ENCODE results near the gene IGFL1. TPM values are rescaled to one million over a fixed set of nuclear protein-coding genes. Genes with fewer than 3 reads are reported as not detected.
"Not testable (repeated sequence)": the region's sequence is repeated elsewhere in the genome, so short reads cannot be mapped to it uniquely, and the experiment has no call there.

Gene IGFL1
- total RNA-seq (not detected), polyA plus RNA-seq (not detected)
- long read RNA-seq, donor 1, result 0 reads
- long read RNA-seq, donor 2, result 0 reads

GRCh38 chr19:46229442-46229841 lies at the start of gene IGFL1:
Gene IGFL1 (plus strand): TSS chr19:46229742. CDS start chr19:46229775, 33 bp downstream.
- DNase-seq, result no peak
- Histone ChIP-seq H3K4me3 (ENCODE audit: low read length in 2 of 2) (no peak within 1 kb of the TSS), H3K36me3 (ENCODE audit: control insufficient read depth in 1 of 2, insufficient read depth in 2 of 2, low read length in 1 of 2) (no peaks in the 10 kb centered on the region), H3K4me1 (ENCODE audit: control insufficient read depth in 1 of 2, insufficient read depth in 2 of 2, low read length in 2 of 2) (no peaks in the 10 kb centered on the region), H3K27me3 (ENCODE audit: control insufficient read depth in 1 of 2, insufficient read depth in 2 of 2, low read length in 1 of 2) (no peaks in the 10 kb centered on the region), H3K9me3 (ENCODE audit: control insufficient read depth, low read length) (no peaks in the 10 kb centered on the region), H3K27ac (ENCODE audit: low read depth in 1 of 2, low read length in 2 of 2) (no peak within 1 kb of the TSS)
- intact Hi-C loops (cut with DNase I), result no loop called here
- no peak for ATAC-seq (ENCODE audit: low FRiP score)
- 67 to 78% methylated on average over 6 of the region's 6 CpGs for WGBS, 2 donors

- no peaks in the 10 kb centered on the region for H3K9me3 ChIP-seq (ENCODE audit: control insufficient read depth, low read length)
- H3K4me3 ChIP-seq (ENCODE audit: low read length in 2 of 2), result no peak overlapping the region
- H3K36me3 ChIP-seq (ENCODE audit: control insufficient read depth in 1 of 2, insufficient read depth in 2 of 2, low read length in 1 of 2), result no peaks in the 10 kb centered on the region
- no peak for ATAC-seq (ENCODE audit: low FRiP score)
- no peaks in the 10 kb centered on the region for H3K27me3 ChIP-seq (ENCODE audit: control insufficient read depth in 1 of 2, insufficient read depth in 2 of 2, low read length in 1 of 2)
- H3K4me1 ChIP-seq (ENCODE audit: control insufficient read depth in 1 of 2, insufficient read depth in 2 of 2, low read length in 2 of 2), result no peaks in the 10 kb centered on the region
- DNase-seq, result no peak
- H3K27ac ChIP-seq (ENCODE audit: low read depth in 1 of 2, low read length in 2 of 2), result no peak overlapping the region
- WGBS, 2 donors, result 39 to 44% methylated on average over 5 of the region's 5 CpGs
- intact Hi-C loops (cut with DNase I), result no loop called here
Observed at GRCh38 chr19:46180701-46181387, 48.7 kb upstream of the IGFL1 start.

- Histone ChIP-seq H3K4me3 (ENCODE audit: low read length in 2 of 2) (no peak overlapping the region), H3K27me3 (ENCODE audit: control insufficient read depth in 1 of 2, insufficient read depth in 2 of 2, low read length in 1 of 2) (no peaks in the 10 kb centered on the region), H3K36me3 (ENCODE audit: control insufficient read depth in 1 of 2, insufficient read depth in 2 of 2, low read length in 1 of 2) (no peaks in the 10 kb centered on the region), H3K4me1 (ENCODE audit: control insufficient read depth in 1 of 2, insufficient read depth in 2 of 2, low read length in 2 of 2) (no peaks in the 10 kb centered on the region), H3K27ac (ENCODE audit: low read depth in 1 of 2, low read length in 2 of 2) (no peak overlapping the region), H3K9me3 (ENCODE audit: control insufficient read depth, low read length) (no peaks in the 10 kb centered on the region)
- WGBS, 2 donors, result 34 to 36% methylated on average over 6 of the region's 6 CpGs
- no peak for DNase-seq
- no peak for ATAC-seq (ENCODE audit: low FRiP score)
- intact Hi-C loops (cut with DNase I), result no loop called here
Observed at GRCh38 chr19:46181388-46181779, 48.2 kb upstream of the IGFL1 start.

- Histone ChIP-seq H3K27me3 (ENCODE audit: control insufficient read depth in 1 of 2, insufficient read depth in 2 of 2, low read length in 1 of 2) (no peaks in the 10 kb centered on the region), H3K36me3 (ENCODE audit: control insufficient read depth in 1 of 2, insufficient read depth in 2 of 2, low read length in 1 of 2) (no peaks in the 10 kb centered on the region), H3K4me1 (ENCODE audit: control insufficient read depth in 1 of 2, insufficient read depth in 2 of 2, low read length in 2 of 2) (no peaks in the 10 kb centered on the region), H3K27ac (ENCODE audit: low read depth in 1 of 2, low read length in 2 of 2) (no peak overlapping the region), H3K4me3 (ENCODE audit: low read length in 2 of 2) (no peak overlapping the region), H3K9me3 (ENCODE audit: control insufficient read depth, low read length) (no peaks in the 10 kb centered on the region)
- intact Hi-C loops (cut with DNase I), result no loop called here
- no peak for DNase-seq
- ATAC-seq (ENCODE audit: low FRiP score), result no peak
- WGBS, 2 donors, result 84 to 87% methylated on average over 8 of the region's 8 CpGs
Observed at GRCh38 chr19:46182476-46182875, 47.1 kb upstream of the IGFL1 start.

GRCh38 chr19:46184775-46185710 lies 44.5 kb upstream of the IGFL1 start:
- WGBS, 2 donors, result 84 to 85% methylated on average over 6 of the region's 6 CpGs
- not testable (repeated sequence) for H3K4me1 ChIP-seq (ENCODE audit: control insufficient read depth in 1 of 2, insufficient read depth in 2 of 2, low read length in 2 of 2); ATAC-seq (ENCODE audit: low FRiP score); H3K9me3 ChIP-seq (ENCODE audit: control insufficient read depth, low read length); H3K27me3 ChIP-seq (ENCODE audit: control insufficient read depth in 1 of 2, insufficient read depth in 2 of 2, low read length in 1 of 2); H3K27ac ChIP-seq (ENCODE audit: low read depth in 1 of 2, low read length in 2 of 2); DNase-seq; H3K36me3 ChIP-seq (ENCODE audit: control insufficient read depth in 1 of 2, insufficient read depth in 2 of 2, low read length in 1 of 2); H3K4me3 ChIP-seq (ENCODE audit: low read length in 2 of 2)
- intact Hi-C loops (cut with DNase I), result loop anchor here in 1 of 2 donors (5.0 kb wide), 1 partner anchor 153 kb away; no protein-coding TSS in a partner anchor

GRCh38 chr19:46186101-46186716 lies 43.3 kb upstream of the IGFL1 start:
- H3K4me1 ChIP-seq (ENCODE audit: control insufficient read depth in 1 of 2, insufficient read depth in 2 of 2, low read length in 2 of 2), result no peaks in the 10 kb centered on the region
- no peaks in the 10 kb centered on the region for H3K36me3 ChIP-seq (ENCODE audit: control insufficient read depth in 1 of 2, insufficient read depth in 2 of 2, low read length in 1 of 2)
- intact Hi-C loops (cut with DNase I), result loop anchor here in 1 of 2 donors (5.0 kb wide), 1 partner anchor 154 kb away; no protein-coding TSS in a partner anchor
- no peaks in the 10 kb centered on the region for H3K27me3 ChIP-seq (ENCODE audit: control insufficient read depth in 1 of 2, insufficient read depth in 2 of 2, low read length in 1 of 2)
- H3K9me3 ChIP-seq (ENCODE audit: control insufficient read depth, low read length), result no peaks in the 10 kb centered on the region
- H3K27ac ChIP-seq (ENCODE audit: low read depth in 1 of 2, low read length in 2 of 2), result no peak overlapping the region
- ATAC-seq (ENCODE audit: low FRiP score), result no peak
- no peak overlapping the region for H3K4me3 ChIP-seq (ENCODE audit: low read length in 2 of 2)
- DNase-seq, result no peak
- WGBS, 2 donors, result 77 to 86% methylated on average over 20 of the region's 20 CpGs

GRCh38 chr19:46186717-46187101 lies 42.8 kb upstream of the IGFL1 start:
- intact Hi-C loops (cut with DNase I), result loop anchor here in 1 of 2 donors (5.0 kb wide), 1 partner anchor 154 kb away; no protein-coding TSS in a partner anchor
- Histone ChIP-seq H3K4me3 (ENCODE audit: low read length in 2 of 2) (no peak overlapping the region), H3K27ac (ENCODE audit: low read depth in 1 of 2, low read length in 2 of 2) (no peak overlapping the region), H3K9me3 (ENCODE audit: control insufficient read depth, low read length) (no peaks in the 10 kb centered on the region), H3K4me1 (ENCODE audit: control insufficient read depth in 1 of 2, insufficient read depth in 2 of 2, low read length in 2 of 2) (no peaks in the 10 kb centered on the region), H3K27me3 (ENCODE audit: control insufficient read depth in 1 of 2, insufficient read depth in 2 of 2, low read length in 1 of 2) (no peaks in the 10 kb centered on the region), H3K36me3 (ENCODE audit: control insufficient read depth in 1 of 2, insufficient read depth in 2 of 2, low read length in 1 of 2) (no peaks in the 10 kb centered on the region)
- WGBS, 2 donors, result 46 to 50% methylated on average over 5 of the region's 5 CpGs
- DNase-seq (no peak), ATAC-seq (ENCODE audit: low FRiP score) (no peak)

- Histone ChIP-seq H3K9me3 (ENCODE audit: control insufficient read depth, low read length) (no peaks in the 10 kb centered on the region), H3K4me3 (ENCODE audit: low read length in 2 of 2) (no peak overlapping the region), H3K27ac (ENCODE audit: low read depth in 1 of 2, low read length in 2 of 2) (no peak overlapping the region), H3K4me1 (ENCODE audit: control insufficient read depth in 1 of 2, insufficient read depth in 2 of 2, low read length in 2 of 2) (no peaks in the 10 kb centered on the region), H3K27me3 (ENCODE audit: control insufficient read depth in 1 of 2, insufficient read depth in 2 of 2, low read length in 1 of 2) (no peaks in the 10 kb centered on the region), H3K36me3 (ENCODE audit: control insufficient read depth in 1 of 2, insufficient read depth in 2 of 2, low read length in 1 of 2) (no peaks in the 10 kb centered on the region)
- intact Hi-C loops (cut with DNase I), result loop anchor here (2.0 to 5.0 kb wide), 2 partner anchors 107 to 158 kb away; no protein-coding TSS in a partner anchor
- ATAC-seq (ENCODE audit: low FRiP score) (no peak), DNase-seq (no peak)
- WGBS, 2 donors, result 56% methylated on average over 8 of the region's 8 CpGs
Observed at GRCh38 chr19:46189971-46190888, 39.3 kb upstream of the IGFL1 start.
